Keratinocyte (primary cell): ENCODE data around the gene SHROOM3. TPM values are rescaled to one million over a fixed set of nuclear protein-coding genes. Genes with fewer than 3 reads are reported as not detected.

ENCODE experiments used
- DNase-seq: peaks from one replicate; pipeline ENCODE4 v3.0.0-alpha.2; 2011; ENCODE audit warnings: low read depth, missing footprints, low spot score
- FAIRE-seq: peaks from 2 replicates; lab custom pipeline; 2011; peaks lifted over from hg19 to GRCh38; lab: Jason Lieb, UNC
- H2AFZ ChIP-seq: 2 replicates; pipeline ENCODE4 v1.6.0; 2012; ENCODE audit warnings: low read length, control low read depth, inconsistent platforms; ENCODE audit not compliant: control insufficient read depth
- H3K27ac ChIP-seq: 2 replicates; pipeline ENCODE4 v1.5.1; 2011; ENCODE audit warnings: low read length; ENCODE audit not compliant: control insufficient read depth, insufficient read depth
- H3K27me3 ChIP-seq: 3 replicates; pipeline ENCODE4 v1.6.0; 2011; ENCODE audit warnings: low read length; ENCODE audit not compliant: control insufficient read depth, insufficient read depth; ENCODE audit errors: extremely low read depth
- H3K36me3 ChIP-seq, 2 experiments: 2 replicates in 1 of 2; 3 replicates in 1 of 2; pipeline ENCODE4 v1.5.1; 2011; ENCODE audit warnings: low read length in 2 of 2, mild to moderate bottlenecking in 1 of 2; ENCODE audit not compliant: control insufficient read depth in 2 of 2, insufficient read depth in 2 of 2; ENCODE audit errors: extremely low read depth in 1 of 2
- H3K4me1 ChIP-seq: 3 replicates; pipeline ENCODE4 v1.5.1; 2011; ENCODE audit warnings: low read length; ENCODE audit not compliant: control insufficient read depth, insufficient read depth; ENCODE audit errors: extremely low read depth
- H3K4me2 ChIP-seq: 3 replicates; pipeline ENCODE4 v1.6.0; 2011; ENCODE audit warnings: low read depth, low read length; ENCODE audit not compliant: control insufficient read depth, insufficient read depth; ENCODE audit errors: extremely low read depth
- H3K4me3 ChIP-seq, 3 experiments: fragments of 200-600 bp in 1 of 3; sonication (generic) in 1 of 3; 2 replicates in 2 of 3; 3 replicates in 1 of 3; pipeline ENCODE4 v1.5.1; 2011 to 2016; ENCODE audit warnings: low read length in 3 of 3, mild to moderate bottlenecking in 3 of 3, control low read depth in 2 of 3, inconsistent platforms in 1 of 3, low read depth in 1 of 3, mixed read lengths in 1 of 3, mixed run types in 1 of 3, moderate library complexity in 1 of 3; ENCODE audit not compliant: control insufficient read depth in 2 of 3, insufficient read depth in 2 of 3; ENCODE audit errors: extremely low read depth in 1 of 3
- H3K79me2 ChIP-seq: 2 replicates; pipeline ENCODE4 v1.6.0; 2012; ENCODE audit warnings: low read length; ENCODE audit not compliant: control insufficient read depth, insufficient read depth
- H3K9ac ChIP-seq: 3 replicates; pipeline ENCODE4 v1.6.0; 2011; ENCODE audit warnings: low read length; ENCODE audit not compliant: control insufficient read depth, insufficient read depth; ENCODE audit errors: extremely low read depth
- H3K9me1 ChIP-seq: 3 replicates; pipeline ENCODE4 v1.6.0; 2011; ENCODE audit warnings: low read length; ENCODE audit not compliant: control insufficient read depth, insufficient read depth; ENCODE audit errors: extremely low read depth
- H3K9me3 ChIP-seq: 2 replicates; pipeline ENCODE4 v1.5.1; 2012; ENCODE audit warnings: low read depth, low read length; ENCODE audit not compliant: control insufficient read depth
- H4K20me1 ChIP-seq: 3 replicates; pipeline ENCODE4 v1.6.0; 2011; ENCODE audit warnings: low read length; ENCODE audit not compliant: control insufficient read depth, insufficient read depth; ENCODE audit errors: extremely low read depth
- CTCF ChIP-seq, 3 experiments: IDR thresholded peaks in 1 of 3; conservative IDR thresholded peaks in 1 of 3; optimal IDR thresholded peaks in 1 of 3; 2 replicates in 2 of 3; 3 replicates in 1 of 3; pipeline versions ENCODE3 to v1.5.1; 2011; ENCODE audit warnings: low read length in 3 of 3, mild to moderate bottlenecking in 3 of 3, moderate library complexity in 2 of 3, control low read depth in 1 of 3, inconsistent platforms in 1 of 3; ENCODE audit not compliant: insufficient read depth in 2 of 3; ENCODE audit errors: extremely low read depth in 1 of 3
- EZH2 ChIP-seq: IDR thresholded peaks from one replicate; pipeline ENCODE4 v1.6.1; 2012; ENCODE audit warnings: inconsistent platforms, mild to moderate bottlenecking, low read length, moderate library complexity
- dilution Hi-C: fragments of 300-500 bp; cut with MboI; formaldehyde crosslinking; loops from one replicate; pipeline ENCODE4 v1.7.0; 2020; ENCODE audit warnings: low sequenced_read_pairs; ENCODE audit not compliant: extremely low pct_ligation_motif_present
- polyA plus RNA-seq, 5 experiments: library from polyadenylated mRNA; depleted of rRNA in 3 of 5; stranded (reverse) in 3 of 5; stranded (forward) in 1 of 5; unstranded in 1 of 5; fragments of >200 nt; gene quantifications; 1 replicate in 1 of 5; 2 replicates in 3 of 5; 3 replicates in 1 of 5; pipeline versions ENCODE4 v1.2.1 to v1.2.3, GENCODE V29; 2011 to 2012; ENCODE audit warnings: missing spikeins in 2 of 5, low read depth in 1 of 5, low replicate concordance in 1 of 5

SHROOM3 gene
- polyA plus RNA-seq, 1 donor (not counting 4 experiments of a cell fraction or from before 2014, with no cell fraction given), result 4.9 TPM

- H2AFZ ChIP-seq, result no peak overlapping the region
- H3K9ac ChIP-seq, result no peak overlapping the region
- no peaks in the 10 kb centered on the region for H3K9me3 ChIP-seq
- no peaks in the 10 kb centered on the region for H4K20me1 ChIP-seq
- TF ChIP-seq EZH2, result no peak
- TF ChIP-seq CTCF (optimal IDR thresholded peaks at IDR 0.05 in 1 of 3, IDR thresholded peaks at IDR 0.05 in 1 of 3, conservative IDR thresholded peaks at IDR 0.05 in 1 of 3; ENCODE audit: extremely low read depth in 1 of 3, insufficient read depth in 2 of 3, low read length in 3 of 3), result no peak
- H3K4me2 ChIP-seq, result no peak overlapping the region
- no peaks in the 10 kb centered on the region for H3K79me2 ChIP-seq
- dilution Hi-C loops, result no loop called here
- no peaks in the 10 kb centered on the region for H3K9me1 ChIP-seq
- no peak overlapping the region for H3K4me3 ChIP-seq
- no peak overlapping the region for H3K27ac ChIP-seq
- DNase-seq, result no peak
- H3K27me3 ChIP-seq, result no peaks in the 10 kb centered on the region
- no peak for FAIRE-seq
- H3K36me3 ChIP-seq, result peaks cover 10 to 13% of the 10 kb centered on the region in 2 experiments
- H3K4me1 ChIP-seq, result no peaks in the 10 kb centered on the region
Measured at GRCh38 chr4:76737180-76737579, 302.2 kb downstream of the SHROOM3 start.

- no peaks in the 10 kb centered on the region for H3K27me3 ChIP-seq
- no peaks in the 10 kb centered on the region for H4K20me1 ChIP-seq
- FAIRE-seq (no peak), DNase-seq (no peak)
- dilution Hi-C loops, result no loop called here
- no peak overlapping the region for H3K4me3 ChIP-seq
- H2AFZ ChIP-seq, result no peak overlapping the region
- no peak overlapping the region for H3K4me2 ChIP-seq
- no peaks in the 10 kb centered on the region for H3K9me1 ChIP-seq
- no peaks in the 10 kb centered on the region for H3K4me1 ChIP-seq
- no peaks in the 10 kb centered on the region for H3K9me3 ChIP-seq
- H3K27ac ChIP-seq, result no peak overlapping the region
- H3K79me2 ChIP-seq, result no peaks in the 10 kb centered on the region
- H3K9ac ChIP-seq, result no peak overlapping the region
- TF ChIP-seq EZH2 (no peak), CTCF (optimal IDR thresholded peaks at IDR 0.05 in 1 of 3, IDR thresholded peaks at IDR 0.05 in 1 of 3, conservative IDR thresholded peaks at IDR 0.05 in 1 of 3; ENCODE audit: extremely low read depth in 1 of 3, insufficient read depth in 2 of 3, low read length in 3 of 3) (no peak)
- H3K36me3 ChIP-seq, result peaks cover 10 to 13% of the 10 kb centered on the region in 2 experiments
Measured at GRCh38 chr4:76737771-76738085, 302.7 kb downstream of the SHROOM3 start.
